Erythroblast (primary cell): ENCODE measurements around the gene RCSD1.

ENCODE experiments used
- GATA1 ChIP-seq: IDR thresholded peaks from 2 replicates; pipeline ENCODE4 v1.6.1; 2011; ENCODE audit warnings: low read depth, mild to moderate bottlenecking, control low read depth, low read length, moderate library complexity
- POLR2A ChIP-seq: IDR thresholded peaks from 2 replicates; pipeline ENCODE4 v1.6.1; 2011; ENCODE audit warnings: mild to moderate bottlenecking, low read length

DNA sequence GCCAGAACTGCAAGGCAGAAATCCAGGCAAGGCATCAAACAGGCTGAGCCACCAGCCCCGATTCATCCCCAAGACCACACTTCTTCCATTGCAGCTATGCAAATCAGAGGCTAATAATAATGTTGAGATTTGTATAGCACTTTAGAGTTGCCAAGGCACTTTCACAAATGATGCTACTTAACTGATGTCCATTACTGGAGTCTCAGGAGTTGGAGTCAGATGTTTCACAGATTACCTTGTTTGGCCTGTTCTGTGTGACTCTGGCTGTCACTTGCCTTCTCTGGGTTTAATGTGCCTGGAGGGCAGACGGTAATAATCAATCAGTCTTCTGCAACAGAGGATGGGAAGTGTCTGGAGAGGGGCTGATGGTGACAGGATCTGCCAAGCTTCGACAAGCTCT lies 51.0 kb downstream of the RCSD1 start:
- TF ChIP-seq POLR2A, result no peak
- TF ChIP-seq GATA1, result no peak
